KMS-11 (cell line): ENCODE data around the gene NPPC.
"Not testable (repeated sequence)": the region's sequence is repeated elsewhere in the genome, so short reads cannot be mapped to it uniquely, and the experiment has no call there.

Experiments used
- H2AFZ ChIP-seq: fragments of 200-600 bp; sonication (generic); 2 replicates; pipeline ENCODE4 v1.6.1; 2016; ENCODE audit warnings: antibody characterized with exemption, mixed run types, low read depth
- H3K27ac ChIP-seq: fragments of 200-600 bp; sonication (generic); 2 replicates; pipeline ENCODE4 v1.6.1; 2016; ENCODE audit warnings: mild to moderate bottlenecking, mixed run types
- H3K27me3 ChIP-seq: fragments of 200-600 bp; sonication (generic); 2 replicates; pipeline ENCODE4 v1.6.1; 2017; ENCODE audit warnings: mild to moderate bottlenecking, low read depth, mixed run types, moderate library complexity; ENCODE audit not compliant: insufficient read depth
- H3K36me3 ChIP-seq: fragments of 200-600 bp; sonication (generic); 2 replicates; pipeline ENCODE4 v1.6.1; 2017; ENCODE audit warnings: mild to moderate bottlenecking, mixed run types; ENCODE audit not compliant: insufficient read depth
- H3K4me1 ChIP-seq: fragments of 200-600 bp; sonication (generic); 2 replicates; pipeline ENCODE4 v1.6.1; 2016; ENCODE audit warnings: mild to moderate bottlenecking, low read depth, mixed run types; ENCODE audit not compliant: poor library complexity, severe bottlenecking
- H3K4me2 ChIP-seq: fragments of 200-600 bp; sonication (generic); 2 replicates; pipeline ENCODE4 v1.7.0; 2016; ENCODE audit warnings: mild to moderate bottlenecking, mixed run types
- H3K4me3 ChIP-seq: fragments of 200-600 bp; sonication (generic); IDR thresholded peaks from 2 replicates; pipeline ENCODE4 v1.6.1; 2017; ENCODE audit warnings: low read depth, low read length, mixed read lengths; ENCODE audit not compliant: insufficient read depth
- H3K79me2 ChIP-seq: fragments of 200-600 bp; sonication (generic); 2 replicates; pipeline ENCODE4 v1.6.1; 2016; ENCODE audit warnings: low read depth, mixed run types; ENCODE audit not compliant: insufficient read depth
- H3K9ac ChIP-seq: fragments of 200-600 bp; sonication (generic); 2 replicates; pipeline ENCODE4 v1.6.1; 2016; ENCODE audit warnings: mild to moderate bottlenecking, mixed run types
- H4K20me1 ChIP-seq: fragments of 200-600 bp; sonication (generic); 2 replicates; pipeline ENCODE4 v1.6.1; 2016; ENCODE audit warnings: mild to moderate bottlenecking, mixed run types; ENCODE audit not compliant: insufficient read depth
- CTCF ChIP-seq: fragments of 200-600 bp; sonication (generic); conservative IDR thresholded peaks from 2 replicates; pipeline ENCODE4 v1.6.1; 2017; ENCODE audit warnings: low read depth, mild to moderate bottlenecking, antibody characterized with exemption, low read length, moderate library complexity, mixed read lengths

NPPC gene

GRCh38 chr2:231886071-231886681 lies 40.0 kb downstream of the NPPC start:
- no peaks in the 10 kb centered on the region for H3K4me1 ChIP-seq
- no peak overlapping the region for H3K27ac ChIP-seq
- H3K4me2 ChIP-seq: no peak overlapping the region
- no peaks in the 10 kb centered on the region for H3K79me2 ChIP-seq
- H3K36me3 ChIP-seq: no peaks in the 10 kb centered on the region
- H3K4me3 ChIP-seq: no peak overlapping the region
- no peak overlapping the region for H3K9ac ChIP-seq
- no peaks in the 10 kb centered on the region for H4K20me1 ChIP-seq
- no peak for TF ChIP-seq CTCF
- H2AFZ ChIP-seq: peak overlapping the region; percentile 10; the same call in 1 of the 2 replicates
- H3K27me3 ChIP-seq: no peaks in the 10 kb centered on the region

- H3K79me2 ChIP-seq: no peaks in the 10 kb centered on the region
- H2AFZ ChIP-seq: no peak overlapping the region
- H4K20me1 ChIP-seq: no peaks in the 10 kb centered on the region
- H3K36me3 ChIP-seq: no peaks in the 10 kb centered on the region
- no peaks in the 10 kb centered on the region for H3K4me1 ChIP-seq
- H3K9ac ChIP-seq: no peak overlapping the region
- no peak overlapping the region for H3K4me2 ChIP-seq
- no peak for TF ChIP-seq CTCF
- H3K4me3 ChIP-seq: no peak overlapping the region
- no peaks in the 10 kb centered on the region for H3K27me3 ChIP-seq
- no peak overlapping the region for H3K27ac ChIP-seq
Observed at GRCh38 chr2:231884438-231885140, 41.6 kb downstream of the NPPC start.

GRCh38 chr2:231883468-231883881 lies 42.7 kb downstream of the NPPC start:
- Histone ChIP-seq H3K79me2 (no peaks in the 10 kb centered on the region), H3K4me3 (no peak overlapping the region), H3K27me3 (no peaks in the 10 kb centered on the region), H3K36me3 (no peaks in the 10 kb centered on the region), H3K27ac (no peak overlapping the region), H3K4me2 (no peak overlapping the region), H2AFZ (no peak overlapping the region), H4K20me1 (no peaks in the 10 kb centered on the region), H3K9ac (no peak overlapping the region), H3K4me1 (no peaks in the 10 kb centered on the region)
- TF ChIP-seq CTCF: no peak

- H3K4me3 ChIP-seq: no peak overlapping the region
- no peaks in the 10 kb centered on the region for H3K27me3 ChIP-seq
- no peaks in the 10 kb centered on the region for H4K20me1 ChIP-seq
- H3K79me2 ChIP-seq: no peaks in the 10 kb centered on the region
- H3K36me3 ChIP-seq: no peaks in the 10 kb centered on the region
- H2AFZ ChIP-seq: no peak overlapping the region
- no peak overlapping the region for H3K9ac ChIP-seq
- no peak overlapping the region for H3K27ac ChIP-seq
- H3K4me1 ChIP-seq: no peaks in the 10 kb centered on the region
- no peak overlapping the region for H3K4me2 ChIP-seq
- no peak for TF ChIP-seq CTCF
Observed at GRCh38 chr2:231882646-231883045, 43.5 kb downstream of the NPPC start.

- H3K79me2 ChIP-seq, H3K4me1 ChIP-seq, H3K27ac ChIP-seq, H4K20me1 ChIP-seq, H3K4me3 ChIP-seq, H3K9ac ChIP-seq, H3K27me3 ChIP-seq, H3K4me2 ChIP-seq, H2AFZ ChIP-seq, H3K36me3 ChIP-seq: not testable (repeated sequence)
Observed at GRCh38 chr2:231880371-231880770, 45.8 kb downstream of the NPPC start.
